ENCODE data around the gene LRRC1. TPM values are rescaled to one million over a fixed set of nuclear protein-coding genes. Genes with fewer than 3 reads are reported as not detected.

Gene LRRC1
- total and polyA plus RNA-seq, 2 of the 13 experiments (the other 11 are each of a cell fraction or from before 2014, with no cell fraction given) = 15.6 to 27.7 TPM

GRCh38 chr6:53854843-53855567, 60.2 kb downstream of the LRRC1 start (continued):
- no peak for TF ChIP-seq FOXA1 (IDR thresholded peaks at IDR 0.05)
- peak; percentile 40; the same call in 1 of the 2 replicates for TF ChIP-seq FOXA1 (CRISPR knock-in tag; IDR thresholded peaks at IDR 0.05)
- no peak for TF ChIP-seq KLF12 (CRISPR knock-in tag; IDR thresholded peaks at IDR 0.05; ENCODE audit: borderline replicate concordance)
- peak; percentile 89 for TF ChIP-seq POGZ (CRISPR knock-in tag; IDR thresholded peaks at IDR 0.05)
- TF ChIP-seq ZNF720 (CRISPR knock-in tag; IDR thresholded peaks at IDR 0.05) = no peak
- no peak for TF ChIP-seq PHB2 (IDR thresholded peaks at IDR 0.05; ENCODE audit: partially characterized antibody)
- TF ChIP-seq NFKBIZ (CRISPR knock-in tag; IDR thresholded peaks at IDR 0.05) = peak; percentile 92
- TF ChIP-seq TMF1 (CRISPR knock-in tag; IDR thresholded peaks at IDR 0.05; ENCODE audit: low read depth) = no peak
- TF ChIP-seq TBX3 (IDR thresholded peaks at IDR 0.05; ENCODE audit: borderline replicate concordance) = no peak
- TF ChIP-seq HOXA3 (CRISPR knock-in tag; IDR thresholded peaks at IDR 0.05) = no peak; the same call in 1 of the 2 replicates
- TF ChIP-seq, protein P1, sequence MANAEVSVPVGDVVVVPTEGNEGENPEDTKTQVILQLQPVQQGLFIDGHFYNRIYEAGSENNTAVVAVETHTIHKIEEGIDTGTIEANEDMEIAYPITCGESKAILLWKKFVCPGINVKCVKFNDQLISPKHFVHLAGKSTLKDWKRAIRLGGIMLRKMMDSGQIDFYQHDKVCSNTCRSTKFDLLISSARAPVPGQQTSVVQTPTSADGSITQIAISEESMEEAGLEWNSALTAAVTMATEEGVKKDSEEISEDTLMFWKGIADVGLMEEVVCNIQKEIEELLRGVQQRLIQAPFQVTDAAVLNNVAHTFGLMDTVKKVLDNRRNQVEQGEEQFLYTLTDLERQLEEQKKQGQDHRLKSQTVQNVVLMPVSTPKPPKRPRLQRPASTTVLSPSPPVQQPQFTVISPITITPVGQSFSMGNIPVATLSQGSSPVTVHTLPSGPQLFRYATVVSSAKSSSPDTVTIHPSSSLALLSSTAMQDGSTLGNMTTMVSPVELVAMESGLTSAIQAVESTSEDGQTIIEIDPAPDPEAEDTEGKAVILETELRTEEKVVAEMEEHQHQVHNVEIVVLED (CRISPR knock-in tag; IDR thresholded peaks at IDR 0.05; ENCODE audit: borderline replicate concordance) = peak; percentile 46; the same call in 1 of the 2 replicates
- TF ChIP-seq ZNF235 (CRISPR knock-in tag; IDR thresholded peaks at IDR 0.05; ENCODE audit: borderline replicate concordance) = no peak
- TF ChIP-seq TP53 (CRISPR knock-in tag; conservative IDR thresholded peaks at IDR 0.05) = no peak
- TF ChIP-seq ZNF713 (CRISPR knock-in tag; IDR thresholded peaks at IDR 0.05) = no peak
- no peak for TF ChIP-seq EED (CRISPR knock-in tag; IDR thresholded peaks at IDR 0.05)
- TF ChIP-seq, protein P2, sequence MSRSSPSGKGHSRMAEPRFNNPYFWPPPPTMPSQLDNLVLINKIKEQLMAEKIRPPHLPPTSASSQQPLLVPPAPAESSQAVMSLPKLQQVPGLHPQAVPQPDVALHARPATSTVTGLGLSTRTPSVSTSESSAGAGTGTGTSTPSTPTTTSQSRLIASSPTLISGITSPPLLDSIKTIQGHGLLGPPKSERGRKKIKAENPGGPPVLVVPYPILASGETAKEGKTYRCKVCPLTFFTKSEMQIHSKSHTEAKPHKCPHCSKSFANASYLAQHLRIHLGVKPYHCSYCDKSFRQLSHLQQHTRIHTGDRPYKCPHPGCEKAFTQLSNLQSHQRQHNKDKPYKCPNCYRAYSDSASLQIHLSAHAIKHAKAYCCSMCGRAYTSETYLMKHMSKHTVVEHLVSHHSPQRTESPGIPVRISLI (CRISPR knock-in tag; IDR thresholded peaks at IDR 0.05; ENCODE audit: borderline replicate concordance) = peak; percentile 66; the same call in 1 of the 2 replicates
- 0 out of 2 replicates have a peak, but pooled peaks have one; percentile 29 for TF ChIP-seq KDM3A (CRISPR knock-in tag; IDR thresholded peaks at IDR 0.05; ENCODE audit: low read depth)
- TF ChIP-seq NFATC3 (CRISPR knock-in tag; IDR thresholded peaks at IDR 0.05) = no peak
- no peak for TF ChIP-seq ZNF746 (CRISPR knock-in tag; IDR thresholded peaks at IDR 0.05)
- TF ChIP-seq ARNT (IDR thresholded peaks at IDR 0.05) = no peak
- TF ChIP-seq EHMT2 (IDR thresholded peaks at IDR 0.05; ENCODE audit: borderline replicate concordance, low read depth, low read length) = no peak; the same call in 1 of the 2 replicates
- no peak for TF ChIP-seq RFX3 (CRISPR knock-in tag; IDR thresholded peaks at IDR 0.05)
- TF ChIP-seq FOXM1 (CRISPR knock-in tag; IDR thresholded peaks at IDR 0.05) = no peak
- no peak; the same call in 1 of the 2 replicates for TF ChIP-seq ZNF350 (CRISPR knock-in tag; IDR thresholded peaks at IDR 0.05; ENCODE audit: borderline replicate concordance, low read depth)
- 0 out of 2 replicates have a peak, but pooled peaks have one; percentile 37 for TF ChIP-seq ZMYM3 (CRISPR knock-in tag; IDR thresholded peaks at IDR 0.05)
- TF ChIP-seq ARHGAP35 (CRISPR knock-in tag; IDR thresholded peaks at IDR 0.05; ENCODE audit: borderline replicate concordance) = no peak; the same call in 1 of the 2 replicates
- TF ChIP-seq PBX2 (CRISPR knock-in tag; IDR thresholded peaks at IDR 0.05) = no peak
- peak; percentile 78; the same call in 1 of the 2 replicates for TF ChIP-seq GATA4 (IDR thresholded peaks at IDR 0.05; ENCODE audit: borderline replicate concordance, low read depth)
- TF ChIP-seq SP140L (CRISPR knock-in tag; IDR thresholded peaks at IDR 0.05; ENCODE audit: borderline replicate concordance) = no peak

All from HepG2 (cell line).